PC-9 (cell line): Measurements from ENCODE around the gene CMTM4. TPM values are rescaled to one million over a fixed set of nuclear protein-coding genes. Genes with fewer than 3 reads are reported as not detected.
"Not testable (repeated sequence)": the region's sequence is repeated elsewhere in the genome, so short reads cannot be mapped to it uniquely, and the experiment has no call there.

ENCODE experiments used
- BruUV-seq: library from RNA; stranded (reverse); fragments of 400-500 nt; replicated peaks from 2 replicates; lab custom pipeline; 2021; lab: Mats Ljungman, UMichigan
- CTCF ChIA-PET: fragments of 300-600 bp; sonication (Branson Sonifier 250); formaldehyde crosslinking; loops from one replicate; lab custom pipeline; 2022; ENCODE audit warnings: antibody characterized with exemption; lab: Charles Lee
- POLR2A ChIA-PET: fragments of 300-600 bp; sonication (Branson Sonifier 250); formaldehyde crosslinking; loops from one replicate; lab custom pipeline; 2022; ENCODE audit warnings: antibody characterized with exemption; ENCODE audit not compliant: unreplicated experiment; lab: Charles Lee
- DNase-seq, 2 experiments: peaks; one replicate each; pipeline versions ENCODE4 v3.0.0 to v3.0.0-alpha.2; 2015 to 2022; ENCODE audit warnings: mixed read lengths in 1 of 2
- H2AFZ ChIP-seq: fragments of 200-600 bp; sonication (generic); 2 replicates; pipeline ENCODE4 v1.8.1; 2017; ENCODE audit warnings: antibody characterized with exemption
- H3F3A ChIP-seq: fragments of 200-600 bp; sonication (generic); 2 replicates; pipeline ENCODE4 v1.8.1; 2017; ENCODE audit warnings: antibody characterized with exemption, mild to moderate bottlenecking, low read depth; ENCODE audit not compliant: insufficient read depth
- H3K27ac ChIP-seq: fragments of 200-600 bp; sonication (generic); 2 replicates; pipeline ENCODE4 v1.6.1; 2016; ENCODE audit warnings: mixed run types
- H3K27me3 ChIP-seq: fragments of 200-600 bp; sonication (generic); 2 replicates; pipeline ENCODE4 v1.6.1; 2016; ENCODE audit warnings: low read depth, mixed run types; ENCODE audit not compliant: insufficient read depth
- H3K36me3 ChIP-seq: fragments of 200-600 bp; sonication (generic); 2 replicates; pipeline ENCODE4 v1.6.1; 2016; ENCODE audit warnings: low read depth, mixed run types
- H3K4me1 ChIP-seq: fragments of 200-600 bp; sonication (generic); replicated peaks from 2 replicates; pipeline ENCODE4 v1.6.1; 2016; ENCODE audit warnings: mixed run types; ENCODE audit not compliant: insufficient read depth
- H3K4me2 ChIP-seq: fragments of 200-600 bp; sonication (generic); 2 replicates; pipeline ENCODE4 v1.6.1; 2017; ENCODE audit warnings: mixed run types
- H3K4me3 ChIP-seq: fragments of 200-600 bp; sonication (generic); 2 replicates; pipeline ENCODE4 v1.6.1; 2016; ENCODE audit warnings: mixed run types
- H3K79me2 ChIP-seq: fragments of 200-600 bp; sonication (generic); 2 replicates; pipeline ENCODE4 v1.6.1; 2017; ENCODE audit warnings: low read depth, mixed run types
- H3K9me2 ChIP-seq: fragments of 200-600 bp; sonication (generic); 2 replicates; pipeline ENCODE4 v1.8.1; 2017; ENCODE audit warnings: mild to moderate bottlenecking; ENCODE audit not compliant: insufficient read depth
- H3K9me3 ChIP-seq: fragments of 200-600 bp; sonication (generic); 2 replicates; pipeline ENCODE4 v1.8.1; 2016; ENCODE audit warnings: low read depth; ENCODE audit not compliant: insufficient read depth
- H4K20me1 ChIP-seq: fragments of 200-600 bp; sonication (generic); 2 replicates; pipeline ENCODE4 v1.8.1; 2017; ENCODE audit not compliant: insufficient read depth
- CTCF ChIP-seq: fragments of 200-600 bp; sonication (generic); conservative IDR thresholded peaks from 2 replicates; pipeline ENCODE4 v1.6.1; 2017; ENCODE audit warnings: mixed run types, antibody characterized with exemption, mild to moderate bottlenecking, moderate library complexity
- EZH2 ChIP-seq: fragments of 200-600 bp; sonication (generic); IDR thresholded peaks from 2 replicates; pipeline ENCODE4 v1.8.0; 2017; ENCODE audit warnings: antibody characterized with exemption, low read depth
- intact Hi-C: fragments of 100-400 bp; cut with micrococcal nuclease; formaldehyde crosslinking; loops from one replicate; pipeline ENCODE4 v1.10.0; 2022; ENCODE audit not compliant: unreplicated experiment
- total RNA-seq: library from RNA; stranded (reverse); gene quantifications from 2 replicates; pipeline ENCODE4 v1.2.3, GENCODE V29; 2021

The CMTM4 gene
- total RNA-seq, 1 experiment from 2014 or later, result 81.3 TPM

- CTCF ChIA-PET, result no interaction called here
- Histone ChIP-seq H3K36me3 (0 out of 2 replicates have a peak, but pooled peaks cover 8% of the 10 kb centered on the region), H3K9me3 (no peaks in the 10 kb centered on the region), H3K79me2 (no peaks in the 10 kb centered on the region), H3K9me2 (no peaks in the 10 kb centered on the region), H3K27me3 (no peaks in the 10 kb centered on the region), H3K4me3 (no peak overlapping the region), H3K4me2 (no peak overlapping the region), H3F3A (peaks cover 25% of the 10 kb centered on the region), H3K27ac (no peak overlapping the region), H2AFZ (no peak overlapping the region), H3K4me1 (peaks cover 22% of the 10 kb centered on the region), H4K20me1 (no peaks in the 10 kb centered on the region)
- no TSS peak for BruUV-seq
- intact Hi-C loops, result no loop called here
- DNase-seq, result no peak
- POLR2A ChIA-PET, result no interaction called here
- no peak for TF ChIP-seq EZH2
- TF ChIP-seq CTCF, result no peak
These were observed 82.3 kb downstream of the CMTM4 start for GRCh38 chr16:66614161-66614802.

GRCh38 chr16:66612422-66612821 is 84.1 kb downstream of the CMTM4 start:
- Histone ChIP-seq H3K79me2 (no peaks in the 10 kb centered on the region), H4K20me1 (0 out of 2 replicates have a peak, but pooled peaks cover 4% of the 10 kb centered on the region), H3K36me3 (0 out of 2 replicates have a peak, but pooled peaks cover 7% of the 10 kb centered on the region), H3F3A (peaks cover 16% of the 10 kb centered on the region), H3K4me1 (peaks cover 8% of the 10 kb centered on the region), H3K9me3 (no peaks in the 10 kb centered on the region), H3K27me3 (no peaks in the 10 kb centered on the region), H2AFZ (no peak overlapping the region), H3K4me3 (no peak overlapping the region), H3K9me2 (no peaks in the 10 kb centered on the region), H3K4me2 (no peak overlapping the region), H3K27ac (no peak overlapping the region)
- no peak for DNase-seq
- TF ChIP-seq EZH2 (no peak), CTCF (no peak)
- POLR2A ChIA-PET, result no interaction called here
- intact Hi-C loops, result no loop called here
- CTCF ChIA-PET, result interaction anchor here (1.0 kb wide), 1 partner anchor 112 kb away, joined by 4 read pairs; no protein-coding TSS in a partner anchor
- no TSS peak for BruUV-seq

GRCh38 chr16:66611911-66612310 is 84.6 kb downstream of the CMTM4 start:
- H3K4me1 ChIP-seq, H3K9me2 ChIP-seq, BruUV-seq, H4K20me1 ChIP-seq, H3K79me2 ChIP-seq, H3K36me3 ChIP-seq, H2AFZ ChIP-seq, H3K9me3 ChIP-seq, H3K4me3 ChIP-seq, DNase-seq, POLR2A ChIA-PET, H3K27me3 ChIP-seq, H3K4me2 ChIP-seq, H3K27ac ChIP-seq, intact Hi-C loops: not testable (repeated sequence)
- CTCF ChIA-PET, result interaction anchor here (1.0 kb wide), 1 partner anchor 113 kb away, joined by 4 read pairs; no protein-coding TSS in a partner anchor
- peaks cover 16% of the 10 kb centered on the region; the same call in 1 of the 2 replicates for H3F3A ChIP-seq
